HEK293 (cell line): Measurements from ENCODE around the gene SAP30.

Experiments used
- CTCF ChIA-PET: fragments of 350-600 bp; formaldehyde crosslinking; extraction: SDS; loops from one replicate; lab custom pipeline; 2021; ENCODE audit warnings: antibody characterized with exemption; lab: Yijun Ruan, JAX
- POLR2A ChIA-PET: fragments of 300-600 bp; formaldehyde crosslinking; extraction: SDS; loops from one replicate; lab custom pipeline; 2020; ENCODE audit warnings: antibody characterized with exemption, inconsistent platforms; lab: Yijun Ruan, JAX
- H3K27ac ChIP-seq: fragments of 200-500 bp; sonication (Bioruptor generic); 2 replicates; pipeline ENCODE4 v1.5.1; 2014; ENCODE audit warnings: low read depth, low read length, control low read depth, inconsistent platforms; ENCODE audit errors: extremely low read depth
- H3K36me3 ChIP-seq, 2 experiments: fragments of 200-500 bp in 1 of 2; sonication (Bioruptor generic) in 1 of 2; 1 replicate in 1 of 2; 2 replicates in 1 of 2; pipeline ENCODE4 v1.5.1; 2014 to 2017; ENCODE audit warnings: inconsistent platforms in 2 of 2, low read length in 2 of 2; ENCODE audit not compliant: control insufficient read depth in 2 of 2, insufficient read depth in 1 of 2
- H3K4me1 ChIP-seq: fragments of 200-500 bp; sonication (Bioruptor generic); 2 replicates; pipeline ENCODE4 v1.5.1; 2014; ENCODE audit warnings: mild to moderate bottlenecking, low read length, inconsistent platforms; ENCODE audit not compliant: control insufficient read depth, insufficient read depth
- H3K4me3 ChIP-seq: 2 replicates; pipeline ENCODE4 v1.5.1; 2011; ENCODE audit warnings: low read depth, mild to moderate bottlenecking, control low read depth, low read length, moderate library complexity
- H3K9me3 ChIP-seq: fragments of 200-500 bp; sonication (Bioruptor generic); 2 replicates; pipeline ENCODE4 v1.5.1; 2014; ENCODE audit warnings: low read depth, low read length, inconsistent platforms; ENCODE audit not compliant: control insufficient read depth, insufficient read depth
- EGR2 ChIP-seq: fragments of 450-650 bp; formaldehyde crosslinking; IDR thresholded peaks from 2 replicates; pipeline ENCODE4 v1.5.1; 2016; ENCODE audit warnings: low read depth, missing biosample characterization, missing genetic modification characterization
- WT1 ChIP-seq: fragments of 450-650 bp; formaldehyde crosslinking; IDR thresholded peaks from 2 replicates; pipeline ENCODE4 v1.5.1; 2016; ENCODE audit warnings: missing biosample characterization, missing genetic modification characterization
- ZBTB17 ChIP-seq: fragments of 450-650 bp; formaldehyde crosslinking; IDR thresholded peaks from 2 replicates; pipeline ENCODE4 v1.5.1; 2016; ENCODE audit warnings: missing biosample characterization, missing genetic modification characterization
- ZBTB26 ChIP-seq: fragments of 450-650 bp; formaldehyde crosslinking; optimal IDR thresholded peaks from 2 replicates; pipeline ENCODE3; 2016; ENCODE audit warnings: missing biosample characterization, mild to moderate bottlenecking, missing genetic modification characterization
- ZNF473 ChIP-seq: fragments of 450-650 bp; formaldehyde crosslinking; IDR thresholded peaks from 2 replicates; pipeline ENCODE4 v1.5.1; 2017; ENCODE audit warnings: missing biosample characterization, missing genetic modification characterization
- ZNF558 ChIP-seq: fragments of 450-650 bp; formaldehyde crosslinking; IDR thresholded peaks from 2 replicates; pipeline ENCODE4 v1.5.1; 2016; ENCODE audit warnings: missing biosample characterization, missing genetic modification characterization
- ZSCAN30 ChIP-seq: fragments of 450-650 bp; IDR thresholded peaks from 2 replicates; pipeline ENCODE4 v1.5.1; 2018; ENCODE audit warnings: missing biosample characterization, mild to moderate bottlenecking, missing genetic modification characterization, moderate library complexity

The SAP30 gene

GRCh38 chr4:173426064-173426463 lies 55.3 kb downstream of the SAP30 start:
- Histone ChIP-seq H3K27ac (no peak overlapping the region), H3K4me1 (no peaks in the 10 kb centered on the region), H3K36me3 (no peaks in the 10 kb centered on the region), H3K4me3 (no peak overlapping the region), H3K9me3 (no peaks in the 10 kb centered on the region)
- CTCF ChIA-PET, result interaction anchor here (1.3 kb wide), 1 partner anchor 79 kb away, joined by 7 read pairs; no protein-coding TSS in a partner anchor
- POLR2A ChIA-PET, result no interaction called here
- TF ChIP-seq EGR2 (tag by site-specific recombination) (no peak), ZNF558 (tag by site-specific recombination) (no peak), ZBTB17 (tag by site-specific recombination) (no peak), ZNF473 (no peak), ZBTB26 (tag by site-specific recombination) (no peak), ZSCAN30 (tag by site-specific recombination) (no peak), WT1 (tag by site-specific recombination) (no peak)
